IMR-90 (cell line): ENCODE measurements around the gene UBASH3A. TPM values are rescaled to one million over a fixed set of nuclear protein-coding genes. Genes with fewer than 3 reads are reported as not detected.

ENCODE experiments used
- ATAC-seq: fragments of 200-7000 bp; cut with Tn5 transposase; 2 replicates; pipeline ENCODE4 v1.9.1; 2020; ENCODE audit warnings: low read depth, mild to moderate bottlenecking, moderate library complexity
- BruUV-seq: library from RNA; stranded (reverse); fragments of 400-500 nt; replicated peaks from 2 replicates; lab custom pipeline; 2021; lab: Mats Ljungman, UMichigan
- CTCF ChIA-PET: fragments of 300-600 bp; formaldehyde crosslinking; extraction: SDS; loops from one replicate; lab custom pipeline; 2021; ENCODE audit warnings: antibody characterized with exemption; lab: Yijun Ruan, JAX
- POLR2A ChIA-PET: fragments of 300-600 bp; sonication (Branson Sonifier 250); formaldehyde crosslinking; loops from one replicate; lab custom pipeline; 2022; ENCODE audit warnings: antibody characterized with exemption; ENCODE audit not compliant: unreplicated experiment; lab: Charles Lee
- DNase-seq: peaks from one replicate; pipeline ENCODE4 v3.0.0; 2013
- H2AFZ ChIP-seq: replicated peaks from 2 replicates; pipeline ENCODE3; 2013; ENCODE audit warnings: low read length, mild to moderate bottlenecking; ENCODE audit not compliant: poor library complexity
- H2AK5ac ChIP-seq: 2 replicates; pipeline ENCODE4 v1.6.1; 2013; ENCODE audit warnings: low read depth, low read length, inconsistent platforms
- H2AK9ac ChIP-seq: replicated peaks from 2 replicates; pipeline ENCODE3; 2013; ENCODE audit warnings: mild to moderate bottlenecking, low read depth, low read length, moderate library complexity; ENCODE audit not compliant: poor library complexity
- H2BK120ac ChIP-seq: 2 replicates; pipeline ENCODE4 v1.6.1; 2013; ENCODE audit warnings: low read depth, low read length, inconsistent platforms
- H2BK15ac ChIP-seq: 3 replicates; pipeline ENCODE4 v1.6.1; 2013; ENCODE audit warnings: low read depth, low read length, inconsistent platforms
- H2BK20ac ChIP-seq: 2 replicates; pipeline ENCODE4 v1.6.1; 2013; ENCODE audit warnings: low read depth, mild to moderate bottlenecking, inconsistent platforms, low read length, moderate library complexity
- H2BK5ac ChIP-seq: 2 replicates; pipeline ENCODE4 v1.6.1; 2013; ENCODE audit warnings: mild to moderate bottlenecking, low read depth, low read length, inconsistent platforms; ENCODE audit not compliant: poor library complexity, severe bottlenecking
- H3K14ac ChIP-seq: replicated peaks from 2 replicates; pipeline ENCODE4 v1.6.1; 2013; ENCODE audit warnings: low read depth, low read length, inconsistent platforms
- H3K18ac ChIP-seq: 2 replicates; pipeline ENCODE4 v1.6.1; 2013; ENCODE audit warnings: low read depth, low read length, control low read depth
- H3K23ac ChIP-seq: 2 replicates; pipeline ENCODE4 v1.6.1; 2013; ENCODE audit warnings: low read depth, low read length, inconsistent platforms
- H3K27ac ChIP-seq: 2 replicates; pipeline ENCODE4 v1.5.1; 2013; ENCODE audit warnings: mild to moderate bottlenecking, control low read depth, low read length; ENCODE audit not compliant: insufficient read depth
- H3K27me3 ChIP-seq: 2 replicates; pipeline ENCODE4 v1.6.1; 2013; ENCODE audit warnings: low read length; ENCODE audit not compliant: control insufficient read depth, insufficient read depth
- H3K36me3 ChIP-seq: 2 replicates; pipeline ENCODE4 v1.6.1; 2013; ENCODE audit warnings: low read length, mixed read lengths; ENCODE audit not compliant: control insufficient read depth, insufficient read depth
- H3K4ac ChIP-seq: 2 replicates; pipeline ENCODE4 v1.6.1; 2013; ENCODE audit warnings: low read depth, low read length, inconsistent platforms
- H3K4me1 ChIP-seq: 2 replicates; pipeline ENCODE4 v1.6.1; 2013; ENCODE audit warnings: low read length, mixed read lengths; ENCODE audit not compliant: control insufficient read depth, insufficient read depth
- H3K4me2 ChIP-seq: 2 replicates; pipeline ENCODE4 v1.6.1; 2013; ENCODE audit warnings: low read depth, mild to moderate bottlenecking, control low read depth, low read length, moderate library complexity
- H3K4me3 ChIP-seq: 2 replicates; pipeline ENCODE4 v1.5.1; 2013; ENCODE audit warnings: low read depth, mild to moderate bottlenecking, control low read depth, low read length, moderate library complexity; ENCODE audit not compliant: insufficient read depth
- H3K56ac ChIP-seq: 2 replicates; pipeline ENCODE4 v1.6.1; 2013; ENCODE audit warnings: low read length, inconsistent platforms; ENCODE audit not compliant: insufficient read depth; ENCODE audit errors: extremely low read depth
- H3K79me1 ChIP-seq, 2 experiments: 2 replicates each; pipeline ENCODE4 v1.6.1; 2013; ENCODE audit warnings: low read length in 2 of 2, inconsistent platforms in 1 of 2, low read depth in 1 of 2
- H3K9ac ChIP-seq: 2 replicates; pipeline ENCODE4 v1.6.1; 2013; ENCODE audit warnings: low read depth, low read length, control low read depth
- H3K9me1 ChIP-seq: 2 replicates; pipeline ENCODE4 v1.6.1; 2013; ENCODE audit warnings: low read length, inconsistent platforms; ENCODE audit not compliant: insufficient read depth
- H3K9me3 ChIP-seq: 2 replicates; pipeline ENCODE4 v1.6.1; 2013; ENCODE audit warnings: low read length; ENCODE audit not compliant: control insufficient read depth, insufficient read depth
- H4K20me1 ChIP-seq: 2 replicates; pipeline ENCODE4 v1.6.1; 2013; ENCODE audit warnings: low read length, inconsistent platforms; ENCODE audit not compliant: insufficient read depth
- H4K5ac ChIP-seq: 2 replicates; pipeline ENCODE4 v1.6.1; 2013; ENCODE audit warnings: mild to moderate bottlenecking, low read depth, low read length, control low read depth
- H4K8ac ChIP-seq, 2 experiments: 2 replicates each; pipeline ENCODE4 v1.6.1; 2013; ENCODE audit warnings: low read depth in 2 of 2, low read length in 2 of 2, control low read depth in 1 of 2, inconsistent platforms in 1 of 2
- H4K91ac ChIP-seq: 2 replicates; pipeline ENCODE4 v1.6.1; 2013; ENCODE audit warnings: low read depth, low read length, inconsistent platforms; ENCODE audit not compliant: insufficient read depth
- BHLHE40 ChIP-seq: fragments of 150-350 bp; IDR thresholded peaks from 2 replicates; pipeline ENCODE4 v1.6.1; 2016; ENCODE audit warnings: mild to moderate bottlenecking, low read depth, low read length
- CEBPB ChIP-seq: IDR thresholded peaks from 2 replicates; pipeline ENCODE4 v1.6.1; 2012; ENCODE audit warnings: low read depth, low read length, improper control_type of control experiment
- CHD1 ChIP-seq: IDR thresholded peaks from 2 replicates; pipeline ENCODE4 v1.6.1; 2012; ENCODE audit warnings: low read depth, low read length, improper control_type of control experiment
- FOS ChIP-seq: fragments of 150-350 bp; IDR thresholded peaks from 2 replicates; pipeline ENCODE4 v1.6.1; 2016; ENCODE audit warnings: low read depth, low read length
- MAFK ChIP-seq: IDR thresholded peaks from 2 replicates; pipeline ENCODE4 v1.6.1; 2012; ENCODE audit warnings: low read depth, low read length, improper control_type of control experiment
- MAZ ChIP-seq: IDR thresholded peaks from 2 replicates; pipeline ENCODE4 v1.6.1; 2012; ENCODE audit warnings: low read depth, mild to moderate bottlenecking, low read length, improper control_type of control experiment, moderate library complexity, borderline replicate concordance
- MXI1 ChIP-seq: IDR thresholded peaks from 2 replicates; pipeline ENCODE4 v1.6.1; 2012; ENCODE audit warnings: low read depth, mild to moderate bottlenecking, low read length, moderate library complexity, borderline replicate concordance
- NFE2L2 ChIP-seq: fragments of 150-350 bp; IDR thresholded peaks from 2 replicates; pipeline ENCODE4 v1.6.1; 2016; ENCODE audit warnings: low read depth, mild to moderate bottlenecking, low read length
- POLR2A ChIP-seq: IDR thresholded peaks from 2 replicates; pipeline ENCODE4 v1.6.1; 2012; ENCODE audit warnings: mild to moderate bottlenecking, low read depth, low read length
- RAD21 ChIP-seq: IDR thresholded peaks from 2 replicates; pipeline ENCODE4 v1.6.1; 2012; ENCODE audit warnings: low read length, improper control_type of control experiment
- RCOR1 ChIP-seq: IDR thresholded peaks from 2 replicates; pipeline ENCODE4 v1.6.1; 2012; ENCODE audit warnings: mild to moderate bottlenecking, low read length, improper control_type of control experiment; ENCODE audit not compliant: insufficient replicate concordance
- RFX5 ChIP-seq: IDR thresholded peaks from 2 replicates; pipeline ENCODE4 v1.8.0; 2012; ENCODE audit warnings: low read depth, mild to moderate bottlenecking, low read length, moderate library complexity
- SMC3 ChIP-seq: fragments of 150-350 bp; IDR thresholded peaks from 2 replicates; pipeline ENCODE4 v1.6.1; 2016; ENCODE audit warnings: low read depth, mild to moderate bottlenecking, antibody characterized with exemption, low read length, moderate library complexity
- WGBS, 2 experiments: methylation state at CpG; one replicate each; pipeline versions ENCODE4 v1.1.5 to v1.1.7; 2013; ENCODE audit warnings: missing lambda C conversion rate in 2 of 2; ENCODE audit not compliant: insufficient read length in 1 of 2; ENCODE audit errors: extremely low coverage in 2 of 2; 5-methylcytosine and 5-hydroxymethylcytosine counted together
- dilution Hi-C: fragments of 300-500 bp; cut with HindIII; formaldehyde crosslinking; loops from one replicate; pipeline ENCODE4 v1.14.3; 2018; ENCODE audit warnings: low sequenced_read_pairs; ENCODE audit not compliant: unreplicated experiment
- in situ Hi-C: fragments of 300-500 bp; cut with MboI; formaldehyde crosslinking; loops from 3 replicates; pipeline ENCODE4 v1.14.3; 2019; ENCODE audit warnings: low sequenced_read_pairs, inconsistent platforms, mixed read lengths
- intact Hi-C: fragments of 100-400 bp; cut with micrococcal nuclease; formaldehyde crosslinking; loops from 2 replicates; pipeline ENCODE4 v1.10.0; 2022
- polyA plus RNA-seq, 3 experiments: library from polyadenylated mRNA; depleted of rRNA; stranded (reverse); fragments of >200 nt; gene quantifications; 2 replicates each; pipeline ENCODE4 v1.2.3, GENCODE V29; 2012; ENCODE audit warnings: low replicate concordance in 1 of 3
- total RNA-seq: library from RNA; depleted of rRNA; stranded (reverse); fragments of >200 nt; gene quantifications from 2 replicates; pipeline ENCODE4 v1.2.3, GENCODE V29; 2012
- TF ChIP-seq, protein P1 (sequence below): fragments of 150-350 bp; IDR thresholded peaks from 2 replicates; pipeline ENCODE4 v1.6.1; 2016; ENCODE audit warnings: low read depth, mild to moderate bottlenecking, low read length, moderate library complexity, borderline replicate concordance
- TF ChIP-seq, protein P2 (sequence below): fragments of 150-350 bp; IDR thresholded peaks from 2 replicates; pipeline ENCODE4 v1.6.1; 2017; ENCODE audit warnings: mild to moderate bottlenecking, antibody characterized with exemption, low read length, low read depth
- TF ChIP-seq, protein P3 (sequence below): conservative IDR thresholded peaks from 2 replicates; pipeline ENCODE4 v1.5.1; 2012; ENCODE audit warnings: mild to moderate bottlenecking, low read depth, low read length, improper control_type of control experiment

Gene UBASH3A
- total and polyA plus RNA-seq, 2 of the 4 experiments (the other 2 are of a cell fraction): not detected

DNA sequence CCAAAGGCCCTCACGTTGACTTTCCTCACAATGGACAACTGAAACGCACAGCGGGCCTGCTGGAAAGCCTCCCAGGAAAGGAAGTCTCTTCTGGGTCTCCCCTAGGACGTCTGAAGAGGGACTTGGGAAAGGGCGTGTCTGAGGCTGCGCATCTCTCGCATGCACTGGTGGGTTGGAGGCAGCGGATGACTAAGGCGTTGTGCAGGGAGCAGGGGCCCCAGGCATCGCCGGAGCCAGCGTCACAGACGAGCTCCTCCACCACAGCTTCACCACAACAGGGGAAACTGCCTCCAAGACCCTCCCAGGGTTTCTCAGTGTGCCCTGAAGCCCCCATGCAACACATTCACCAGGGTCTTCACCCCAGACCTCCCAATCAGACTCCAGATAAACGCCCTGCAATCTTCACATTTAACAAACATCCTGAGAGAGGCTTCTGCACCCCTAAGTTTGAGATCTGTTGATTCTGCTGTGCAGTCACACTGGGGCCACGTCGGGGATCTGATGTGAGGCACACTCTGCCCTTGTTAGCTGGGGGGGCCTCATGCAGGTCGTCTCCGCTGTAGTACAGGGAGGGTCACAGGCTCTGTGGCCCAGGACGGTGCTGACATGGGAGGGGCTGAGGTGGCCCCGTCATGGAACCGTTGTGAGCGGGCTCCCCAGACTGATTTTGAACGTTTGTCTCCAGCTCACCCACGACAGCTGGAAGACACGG, 30.4 kb upstream of the UBASH3A start:
- Histone ChIP-seq H3K4me3 (no peak overlapping the region), H3K27ac (no peak overlapping the region), H2BK5ac (no peak overlapping the region), H4K8ac (no peak overlapping the region), H2AK9ac (no peak overlapping the region), H2AK5ac (no peak overlapping the region), H3K18ac (no peak overlapping the region), H4K20me1 (no peaks in the 10 kb centered on the region), H3K4me2 (no peak overlapping the region), H2AFZ (no peak overlapping the region), H2BK20ac (no peak overlapping the region), H3K36me3 (no peaks in the 10 kb centered on the region), H3K9me1 (no peaks in the 10 kb centered on the region), H4K5ac (no peak overlapping the region), H3K79me1 (no peaks in the 10 kb centered on the region), H3K4me1 (no peaks in the 10 kb centered on the region), H3K9me3 (no peaks in the 10 kb centered on the region), H2BK120ac (no peak overlapping the region), H3K9ac (no peak overlapping the region), H2BK15ac (no peak overlapping the region), H3K14ac (no peak overlapping the region), H4K91ac (no peak overlapping the region), H3K56ac (no peak overlapping the region), H3K27me3 (peaks cover 26% of the 10 kb centered on the region; the same call in 1 of the 2 replicates), H3K23ac (no peak overlapping the region), H3K4ac (no peak overlapping the region)
- dilution Hi-C loops: no loop called here
- TF ChIP-seq CHD1 (no peak), CEBPB (no peak), RAD21 (no peak), FOS (no peak), NFE2L2 (no peak), BHLHE40 (no peak), MAFK (no peak), MXI1 (no peak), RFX5 (no peak), MAZ (no peak), POLR2A (no peak), RCOR1 (no peak), SMC3 (no peak)
- TF ChIP-seq, protein P1, sequence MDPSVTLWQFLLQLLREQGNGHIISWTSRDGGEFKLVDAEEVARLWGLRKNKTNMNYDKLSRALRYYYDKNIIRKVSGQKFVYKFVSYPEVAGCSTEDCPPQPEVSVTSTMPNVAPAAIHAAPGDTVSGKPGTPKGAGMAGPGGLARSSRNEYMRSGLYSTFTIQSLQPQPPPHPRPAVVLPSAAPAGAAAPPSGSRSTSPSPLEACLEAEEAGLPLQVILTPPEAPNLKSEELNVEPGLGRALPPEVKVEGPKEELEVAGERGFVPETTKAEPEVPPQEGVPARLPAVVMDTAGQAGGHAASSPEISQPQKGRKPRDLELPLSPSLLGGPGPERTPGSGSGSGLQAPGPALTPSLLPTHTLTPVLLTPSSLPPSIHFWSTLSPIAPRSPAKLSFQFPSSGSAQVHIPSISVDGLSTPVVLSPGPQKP: no peak
- TF ChIP-seq, protein P2, sequence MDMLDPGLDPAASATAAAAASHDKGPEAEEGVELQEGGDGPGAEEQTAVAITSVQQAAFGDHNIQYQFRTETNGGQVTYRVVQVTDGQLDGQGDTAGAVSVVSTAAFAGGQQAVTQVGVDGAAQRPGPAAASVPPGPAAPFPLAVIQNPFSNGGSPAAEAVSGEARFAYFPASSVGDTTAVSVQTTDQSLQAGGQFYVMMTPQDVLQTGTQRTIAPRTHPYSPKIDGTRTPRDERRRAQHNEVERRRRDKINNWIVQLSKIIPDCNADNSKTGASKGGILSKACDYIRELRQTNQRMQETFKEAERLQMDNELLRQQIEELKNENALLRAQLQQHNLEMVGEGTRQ: no peak
- TF ChIP-seq, protein P3, sequence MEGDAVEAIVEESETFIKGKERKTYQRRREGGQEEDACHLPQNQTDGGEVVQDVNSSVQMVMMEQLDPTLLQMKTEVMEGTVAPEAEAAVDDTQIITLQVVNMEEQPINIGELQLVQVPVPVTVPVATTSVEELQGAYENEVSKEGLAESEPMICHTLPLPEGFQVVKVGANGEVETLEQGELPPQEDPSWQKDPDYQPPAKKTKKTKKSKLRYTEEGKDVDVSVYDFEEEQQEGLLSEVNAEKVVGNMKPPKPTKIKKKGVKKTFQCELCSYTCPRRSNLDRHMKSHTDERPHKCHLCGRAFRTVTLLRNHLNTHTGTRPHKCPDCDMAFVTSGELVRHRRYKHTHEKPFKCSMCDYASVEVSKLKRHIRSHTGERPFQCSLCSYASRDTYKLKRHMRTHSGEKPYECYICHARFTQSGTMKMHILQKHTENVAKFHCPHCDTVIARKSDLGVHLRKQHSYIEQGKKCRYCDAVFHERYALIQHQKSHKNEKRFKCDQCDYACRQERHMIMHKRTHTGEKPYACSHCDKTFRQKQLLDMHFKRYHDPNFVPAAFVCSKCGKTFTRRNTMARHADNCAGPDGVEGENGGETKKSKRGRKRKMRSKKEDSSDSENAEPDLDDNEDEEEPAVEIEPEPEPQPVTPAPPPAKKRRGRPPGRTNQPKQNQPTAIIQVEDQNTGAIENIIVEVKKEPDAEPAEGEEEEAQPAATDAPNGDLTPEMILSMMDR: no peak
- ATAC-seq: no peak
- ChIA-PET POLR2A (no interaction called here), CTCF (no interaction called here)
- DNase-seq: no peak
- in situ Hi-C loops: no loop called here
- BruUV-seq: no TSS peak
- 55% methylated on average over 11 of the region's 25 CpGs; no CpG with 5 or more reads in 1 of the 2 experiments for WGBS, 2 experiments
- intact Hi-C loops: no loop called here
